Calu3 (cell line): ENCODE data around the gene THOC5. TPM values are rescaled to one million over a fixed set of nuclear protein-coding genes. Genes with fewer than 3 reads are reported as not detected.
A peak's percentile ranks its signal among the peaks of the same experiment; 100 is the strongest.
"Not testable (repeated sequence)": the region's sequence is repeated elsewhere in the genome, so short reads cannot be mapped to it uniquely, and the experiment has no call there.

Source experiments
- Bru-seq: library from RNA; stranded (reverse); fragments of 400-500 nt; gene quantifications from one replicate; lab custom pipeline; 2021; lab: Mats Ljungman, UMichigan
- BruChase-seq, 2 experiments: library from RNA; stranded (reverse); fragments of 400-500 nt; gene quantifications; one replicate each; lab custom pipeline; 2021; lab: Mats Ljungman, UMichigan
- BruUV-seq: library from RNA; stranded (reverse); fragments of 400-500 nt; replicated peaks from 2 replicates; lab custom pipeline; 2021; lab: Mats Ljungman, UMichigan
- CTCF ChIA-PET: fragments of 300-600 bp; sonication (Branson Sonifier 250); formaldehyde crosslinking; loops from one replicate; lab custom pipeline; 2022; ENCODE audit warnings: antibody characterized with exemption; lab: Charles Lee
- DNase-seq: peaks from one replicate; pipeline ENCODE4 v3.0.0; 2022
- H3K27ac Mint-ChIP-seq: one replicate; pipeline ENCODE4 v1.8.0; 2022; ENCODE audit warnings: mixed read lengths; ENCODE audit not compliant: unreplicated experiment
- H3K27me3 Mint-ChIP-seq: one replicate; pipeline ENCODE4 v1.8.0; 2022; ENCODE audit warnings: mixed read lengths; ENCODE audit not compliant: unreplicated experiment
- H3K36me3 Mint-ChIP-seq: one replicate; pipeline ENCODE4 v1.8.0; 2022; ENCODE audit warnings: mild to moderate bottlenecking, moderate library complexity, mixed read lengths; ENCODE audit not compliant: insufficient read depth, unreplicated experiment
- H3K4me1 Mint-ChIP-seq: one replicate; pipeline ENCODE4 v1.8.0; 2022; ENCODE audit warnings: mild to moderate bottlenecking, low read depth, mixed read lengths; ENCODE audit not compliant: unreplicated experiment
- H3K4me3 Mint-ChIP-seq: one replicate; pipeline ENCODE4 v1.8.0; 2022; ENCODE audit warnings: mild to moderate bottlenecking, low read depth, moderate library complexity, mixed read lengths; ENCODE audit not compliant: unreplicated experiment
- H3K9me3 Mint-ChIP-seq: one replicate; pipeline ENCODE4 v1.8.0; 2022; ENCODE audit warnings: low read depth, mixed read lengths; ENCODE audit not compliant: unreplicated experiment
- CTCF ChIP-seq: fragments of 200-600 bp; IDR thresholded peaks from one replicate; pipeline ENCODE4 v1.8.0; 2022; ENCODE audit warnings: antibody characterized with exemption; ENCODE audit not compliant: unreplicated experiment
- intact Hi-C: fragments of 100-400 bp; cut with micrococcal nuclease; formaldehyde crosslinking; loops from one replicate; pipeline ENCODE4 v1.10.0; 2022; ENCODE audit not compliant: unreplicated experiment
- long read RNA-seq: library from polyadenylated mRNA; stranded (forward); transcript quantifications from one replicate; pipeline ENCODE4 v2.0.0, GENCODE V29; 2022
- total RNA-seq: library from RNA; stranded (reverse); gene quantifications from 2 replicates; pipeline ENCODE4 v1.2.3, GENCODE V29; 2022

The THOC5 gene
- 64.0 and 67.6 TPM in 2 replicates for total RNA-seq
- Bru-seq, nascent RNA: percentile 69 among the genes with signal in this experiment
- percentile 90 among the genes with signal in this experiment for BruChase-seq, experiment 1, labeled RNA remaining after a 6-hour chase
- BruChase-seq, experiment 2, labeled RNA remaining after a 2-hour chase: percentile 84 among the genes with signal in this experiment
- long read RNA-seq, full-length matches to known transcripts: 13 of 39 reads
- long read RNA-seq, partial matches to known transcripts: 2 of 39 reads
- long read RNA-seq, other reads (novel, unspliced or antisense): 24 of 39 reads

- DNase-seq: peak; percentile 95
- BruUV-seq: TSS peak; percentile 89
- Mint-ChIP-seq H3K27me3 (no peaks in the 10 kb centered on the region), H3K4me3 (peak within 1 kb of the TSS; percentile 86), H3K4me1 (no peaks in the 10 kb centered on the region), H3K27ac (peak within 1 kb of the TSS; percentile 91), H3K9me3 (no peaks in the 10 kb centered on the region), H3K36me3 (peaks cover 47% of the 10 kb centered on the region)
- CTCF ChIA-PET: interaction anchor here (0.6 to 1.3 kb wide), 13 partner anchors 13 to 873 kb away, joined by 3 to 8 read pairs (median 3); no protein-coding TSS in a partner anchor
- intact Hi-C loops: no loop called here
- peak; percentile 61 for TF ChIP-seq CTCF
Measured at GRCh38 chr22:29553351-29554224, at the start of gene THOC5. THOC5 (minus strand) TSS chr22:29553757; CDS start chr22:29549147, 4,610 bp downstream.

GRCh38 chr22:29598684-29599020 is 45.1 kb upstream of the THOC5 start:
- Mint-ChIP-seq H3K4me3 (no peak overlapping the region), H3K36me3 (peaks cover 10% of the 10 kb centered on the region), H3K27ac (no peak overlapping the region), H3K4me1 (peaks cover 9% of the 10 kb centered on the region), H3K27me3 (no peaks in the 10 kb centered on the region), H3K9me3 (no peaks in the 10 kb centered on the region)
- intact Hi-C loops: no loop called here
- BruUV-seq: no TSS peak
- no peak for TF ChIP-seq CTCF
- CTCF ChIA-PET: no interaction called here
- no peak for DNase-seq

- H3K27me3 Mint-ChIP-seq, H3K9me3 Mint-ChIP-seq, H3K36me3 Mint-ChIP-seq, BruUV-seq, H3K4me3 Mint-ChIP-seq, H3K4me1 Mint-ChIP-seq, intact Hi-C loops, H3K27ac Mint-ChIP-seq, DNase-seq: not testable (repeated sequence)
- CTCF ChIA-PET: interaction anchor here (0.6 kb wide), 1 partner anchor 9 kb away, joined by 6 read pairs; no protein-coding TSS in a partner anchor
Measured at GRCh38 chr22:29597871-29598683, 44.5 kb upstream of the THOC5 start.

- H3K4me3 Mint-ChIP-seq: no peak overlapping the region
- no peaks in the 10 kb centered on the region for H3K36me3 Mint-ChIP-seq
- DNase-seq: no peak
- no peak for TF ChIP-seq CTCF
- no peaks in the 10 kb centered on the region for H3K27me3 Mint-ChIP-seq
- peaks cover 4% of the 10 kb centered on the region for H3K4me1 Mint-ChIP-seq
- BruUV-seq: no TSS peak
- H3K9me3 Mint-ChIP-seq: no peaks in the 10 kb centered on the region
- CTCF ChIA-PET: no interaction called here
- no peak overlapping the region for H3K27ac Mint-ChIP-seq
- intact Hi-C loops: no loop called here
Measured at GRCh38 chr22:29596408-29596807, 42.9 kb upstream of the THOC5 start.

- H3K36me3 Mint-ChIP-seq, H3K4me1 Mint-ChIP-seq, H3K27ac Mint-ChIP-seq, BruUV-seq, H3K4me3 Mint-ChIP-seq, H3K9me3 Mint-ChIP-seq, DNase-seq, H3K27me3 Mint-ChIP-seq, intact Hi-C loops: not testable (repeated sequence)
- CTCF ChIA-PET: interaction anchor here (1.0 kb wide), 1 partner anchor 41 kb away, joined by 3 read pairs; no protein-coding TSS in a partner anchor
Measured at GRCh38 chr22:29594447-29594846, 40.9 kb upstream of the THOC5 start.
